HUES48 (cell line): ENCODE data around the gene HS3ST3A1.
"Not testable (repeated sequence)": the region's sequence is repeated elsewhere in the genome, so short reads cannot be mapped to it uniquely, and the experiment has no call there.

Source experiments
- H3K27ac ChIP-seq: one replicate; pipeline ENCODE4 v1.7.0; 2013; ENCODE audit warnings: low read depth, low read length, inconsistent platforms
- H3K27me3 ChIP-seq: 2 replicates; pipeline ENCODE4 v1.6.1; 2013; ENCODE audit warnings: mild to moderate bottlenecking, low read length; ENCODE audit not compliant: control insufficient read depth, insufficient read depth
- H3K36me3 ChIP-seq: 2 replicates; pipeline ENCODE4 v1.6.1; 2013; ENCODE audit warnings: low read length; ENCODE audit not compliant: control insufficient read depth, insufficient read depth
- H3K4me1 ChIP-seq: 2 replicates; pipeline ENCODE4 v1.6.1; 2013; ENCODE audit warnings: mild to moderate bottlenecking, low read length; ENCODE audit not compliant: control insufficient read depth, insufficient read depth
- H3K4me3 ChIP-seq: 2 replicates; pipeline ENCODE4 v1.5.1; 2013; ENCODE audit warnings: mild to moderate bottlenecking, low read depth, low read length
- H3K9ac ChIP-seq: 2 replicates; pipeline ENCODE4 v1.6.1; 2013; ENCODE audit warnings: mild to moderate bottlenecking, low read depth, low read length, moderate library complexity
- H3K9me3 ChIP-seq: 2 replicates; pipeline ENCODE4 v1.6.1; 2013; ENCODE audit warnings: low read length; ENCODE audit not compliant: control insufficient read depth, insufficient read depth

The HS3ST3A1 gene

GRCh38 chr17:13548576-13548975 is 53.2 kb downstream of the HS3ST3A1 start:
- H3K36me3 ChIP-seq = not testable (repeated sequence)

GRCh38 chr17:13546851-13547250 is 54.9 kb downstream of the HS3ST3A1 start:
- H3K36me3 ChIP-seq = no peaks in the 10 kb centered on the region
- H3K9ac ChIP-seq = no peak overlapping the region
- H3K27me3 ChIP-seq = no peaks in the 10 kb centered on the region
- H3K9me3 ChIP-seq = no peaks in the 10 kb centered on the region; the same call in 1 of the 2 replicates
- H3K4me3 ChIP-seq = no peak overlapping the region
- no peak overlapping the region for H3K27ac ChIP-seq
- H3K4me1 ChIP-seq = no peaks in the 10 kb centered on the region

More at GRCh38 chr17:13548576-13548975, 53.2 kb downstream of the HS3ST3A1 start:
- not testable (repeated sequence) for H3K27me3 ChIP-seq, H3K4me3 ChIP-seq, H3K27ac ChIP-seq, H3K4me1 ChIP-seq, H3K9ac ChIP-seq, H3K9me3 ChIP-seq

GRCh38 chr17:13545941-13546340 is 55.8 kb downstream of the HS3ST3A1 start:
- no peak overlapping the region for H3K9ac ChIP-seq
- no peaks in the 10 kb centered on the region for H3K27me3 ChIP-seq
- H3K27ac ChIP-seq = no peak overlapping the region
- H3K4me1 ChIP-seq = no peaks in the 10 kb centered on the region
- H3K4me3 ChIP-seq = no peak overlapping the region
- no peaks in the 10 kb centered on the region for H3K36me3 ChIP-seq
- no peaks in the 10 kb centered on the region; the same call in 1 of the 2 replicates for H3K9me3 ChIP-seq

- Histone ChIP-seq H3K9me3 (no peaks in the 10 kb centered on the region; the same call in 1 of the 2 replicates), H3K27me3 (no peaks in the 10 kb centered on the region), H3K27ac (no peak overlapping the region), H3K36me3 (no peaks in the 10 kb centered on the region), H3K4me3 (no peak overlapping the region), H3K4me1 (no peaks in the 10 kb centered on the region), H3K9ac (no peak overlapping the region)
Measured at GRCh38 chr17:13544765-13545164, 57.0 kb downstream of the HS3ST3A1 start.

- Histone ChIP-seq H3K9ac (no peak overlapping the region), H3K27ac (peak overlapping the region; percentile 10), H3K4me3 (no peak overlapping the region), H3K9me3 (no peaks in the 10 kb centered on the region; the same call in 1 of the 2 replicates), H3K36me3 (no peaks in the 10 kb centered on the region), H3K4me1 (no peaks in the 10 kb centered on the region), H3K27me3 (no peaks in the 10 kb centered on the region)
Measured at GRCh38 chr17:13544292-13544691, 57.4 kb downstream of the HS3ST3A1 start.

GRCh38 chr17:13542636-13543035 is 59.1 kb downstream of the HS3ST3A1 start:
- H3K27me3 ChIP-seq = no peaks in the 10 kb centered on the region
- no peak overlapping the region for H3K4me3 ChIP-seq
- H3K36me3 ChIP-seq = no peaks in the 10 kb centered on the region
- no peaks in the 10 kb centered on the region for H3K9me3 ChIP-seq
- no peak overlapping the region for H3K27ac ChIP-seq
- no peaks in the 10 kb centered on the region for H3K4me1 ChIP-seq
- no peak overlapping the region for H3K9ac ChIP-seq

GRCh38 chr17:13541032-13541480 is 60.7 kb downstream of the HS3ST3A1 start:
- Histone ChIP-seq H3K9me3 (no peaks in the 10 kb centered on the region), H3K27ac (no peak overlapping the region), H3K4me3 (no peak overlapping the region), H3K27me3 (no peaks in the 10 kb centered on the region), H3K9ac (no peak overlapping the region), H3K36me3 (no peaks in the 10 kb centered on the region), H3K4me1 (no peaks in the 10 kb centered on the region)

- Histone ChIP-seq H3K9me3 (no peaks in the 10 kb centered on the region), H3K4me3 (no peak overlapping the region), H3K9ac (no peak overlapping the region), H3K4me1 (no peaks in the 10 kb centered on the region), H3K27me3 (no peaks in the 10 kb centered on the region), H3K27ac (no peak overlapping the region), H3K36me3 (no peaks in the 10 kb centered on the region)
Measured at GRCh38 chr17:13540546-13540945, 61.2 kb downstream of the HS3ST3A1 start.

GRCh38 chr17:13539421-13539820 is 62.3 kb downstream of the HS3ST3A1 start:
- H3K9me3 ChIP-seq = peaks cover 2% of the 10 kb centered on the region; the same call in 1 of the 2 replicates

GRCh38 chr17:13538841-13539411 is 62.8 kb downstream of the HS3ST3A1 start:
- no peak overlapping the region for H3K9ac ChIP-seq
- H3K4me1 ChIP-seq = no peaks in the 10 kb centered on the region
- no peak overlapping the region for H3K27ac ChIP-seq
- no peaks in the 10 kb centered on the region for H3K27me3 ChIP-seq
- no peaks in the 10 kb centered on the region for H3K36me3 ChIP-seq
- no peak overlapping the region for H3K4me3 ChIP-seq
- H3K9me3 ChIP-seq = peaks cover 2% of the 10 kb centered on the region; the same call in 1 of the 2 replicates

More at GRCh38 chr17:13539421-13539820, 62.3 kb downstream of the HS3ST3A1 start:
- Histone ChIP-seq H3K27ac (no peak overlapping the region), H3K27me3 (no peaks in the 10 kb centered on the region), H3K9ac (no peak overlapping the region), H3K36me3 (no peaks in the 10 kb centered on the region), H3K4me3 (no peak overlapping the region), H3K4me1 (no peaks in the 10 kb centered on the region)

- Histone ChIP-seq H3K27me3 (no peaks in the 10 kb centered on the region), H3K36me3 (no peaks in the 10 kb centered on the region), H3K9ac (no peak overlapping the region), H3K9me3 (peaks cover 2% of the 10 kb centered on the region; the same call in 1 of the 2 replicates), H3K27ac (no peak overlapping the region), H3K4me1 (no peaks in the 10 kb centered on the region), H3K4me3 (no peak overlapping the region)
Measured at GRCh38 chr17:13537871-13538643, 63.7 kb downstream of the HS3ST3A1 start.
